Activated T-cell treated with anti-CD3 and anti-CD28 coated beads, Interleukin-2, amount 50 U/mL, for 1 hour (primary cell): ENCODE measurements around the gene PTGDR2.

ENCODE experiments used
- DNase-seq: peaks from one replicate; pipeline ENCODE4 v3.0.0-alpha.2; 2020

The PTGDR2 gene

GRCh38 chr11:60801194-60801593, 54.6 kb downstream of the PTGDR2 start:
- no peak for DNase-seq
